ENCODE results near the gene SGMS2. TPM values are rescaled to one million over a fixed set of nuclear protein-coding genes. Genes with fewer than 3 reads are reported as not detected.

Gene SGMS2
- total RNA-seq, 1 donor from 2014 or later, result 1.1 TPM

GRCh38 chr4:107939307-107939706 lies 114.6 kb downstream of the SGMS2 start:
- no peak overlapping the region for H3K27ac ChIP-seq
- H3F3A ChIP-seq (ENCODE audit: low read depth), result no peaks in the 10 kb centered on the region
- Mint-ChIP-seq H3K36me3 (peaks cover 17% of the 10 kb centered on the region), H3K4me1 (no peaks in the 10 kb centered on the region), H3K4me3 (no peak overlapping the region), H3K27me3 (ENCODE audit: insufficient read depth, low read depth) (no peaks in the 10 kb centered on the region), H3K9me3 (peaks cover 5% of the 10 kb centered on the region), H3K27ac (no peak overlapping the region)
- no peaks in the 10 kb centered on the region for H3K9me3 ChIP-seq (ENCODE audit: low read depth)
- H3K4me3 ChIP-seq, result no peak overlapping the region
- H3K4me2 ChIP-seq, result no peak overlapping the region
- no peaks in the 10 kb centered on the region for H3K27me3 ChIP-seq
- no peaks in the 10 kb centered on the region for H4K20me1 ChIP-seq (ENCODE audit: low read depth)
- H3K36me3 ChIP-seq, result no peaks in the 10 kb centered on the region
- TF ChIP-seq EZH2 (IDR thresholded peaks at IDR 0.05) (no peak), EZH2phosphoT487 (IDR thresholded peaks at IDR 0.05) (no peak), CTCF (IDR thresholded peaks at IDR 0.05) (no peak)
- no peak overlapping the region for H2AFZ ChIP-seq (replicated peaks)
- H3K9ac ChIP-seq, result no peak overlapping the region
- no peak for DNase-seq (ENCODE audit: low spot score)
- no peaks in the 10 kb centered on the region for H3K4me1 ChIP-seq
- no peaks in the 10 kb centered on the region for H3K79me2 ChIP-seq (ENCODE audit: low read depth)

GRCh38 chr4:107945809-107946208 lies 121.1 kb downstream of the SGMS2 start:
- Histone ChIP-seq H3K36me3 (no peaks in the 10 kb centered on the region), H2AFZ (replicated peaks) (no peak overlapping the region), H3K4me2 (no peak overlapping the region), H3K79me2 (ENCODE audit: low read depth) (no peaks in the 10 kb centered on the region), H3K27me3 (no peaks in the 10 kb centered on the region), H3K27ac (no peak overlapping the region), H4K20me1 (ENCODE audit: low read depth) (no peaks in the 10 kb centered on the region), H3K4me1 (no peaks in the 10 kb centered on the region), H3K9me3 (ENCODE audit: low read depth) (no peaks in the 10 kb centered on the region), H3K9ac (no peak overlapping the region), H3F3A (ENCODE audit: low read depth) (no peaks in the 10 kb centered on the region), H3K4me3 (no peak overlapping the region)
- peaks cover 3% of the 10 kb centered on the region for H3K9me3 Mint-ChIP-seq
- no peak for DNase-seq (ENCODE audit: low spot score)
- TF ChIP-seq CTCF (IDR thresholded peaks at IDR 0.05) (no peak), EZH2 (IDR thresholded peaks at IDR 0.05) (no peak), EZH2phosphoT487 (IDR thresholded peaks at IDR 0.05) (no peak)
- no peak overlapping the region for H3K4me3 Mint-ChIP-seq
- H3K36me3 Mint-ChIP-seq, result peaks cover 21% of the 10 kb centered on the region
- H3K4me1 Mint-ChIP-seq, result no peaks in the 10 kb centered on the region
- H3K27ac Mint-ChIP-seq, result no peak overlapping the region
- no peaks in the 10 kb centered on the region for H3K27me3 Mint-ChIP-seq (ENCODE audit: insufficient read depth, low read depth)

- Histone ChIP-seq H4K20me1 (ENCODE audit: low read depth) (no peaks in the 10 kb centered on the region), H3K4me3 (no peak overlapping the region), H3F3A (ENCODE audit: low read depth) (no peaks in the 10 kb centered on the region), H3K4me1 (no peaks in the 10 kb centered on the region), H3K27ac (no peak overlapping the region), H3K79me2 (ENCODE audit: low read depth) (no peaks in the 10 kb centered on the region), H2AFZ (replicated peaks) (no peak overlapping the region), H3K9me3 (ENCODE audit: low read depth) (no peaks in the 10 kb centered on the region), H3K36me3 (peaks cover under 1% of the 10 kb centered on the region), H3K27me3 (no peaks in the 10 kb centered on the region), H3K9ac (no peak overlapping the region), H3K4me2 (no peak overlapping the region)
- Mint-ChIP-seq H3K27me3 (ENCODE audit: insufficient read depth, low read depth) (no peaks in the 10 kb centered on the region), H3K36me3 (peaks cover 14% of the 10 kb centered on the region), H3K4me3 (no peak overlapping the region), H3K27ac (no peak overlapping the region), H3K9me3 (peaks cover under 1% of the 10 kb centered on the region), H3K4me1 (no peaks in the 10 kb centered on the region)
- DNase-seq (ENCODE audit: low spot score), result no peak
- TF ChIP-seq EZH2phosphoT487 (IDR thresholded peaks at IDR 0.05), result no peak
- TF ChIP-seq EZH2 (IDR thresholded peaks at IDR 0.05), result no peak
- no peak for TF ChIP-seq CTCF (IDR thresholded peaks at IDR 0.05)
Observed at GRCh38 chr4:107950746-107951540, 126.2 kb downstream of the SGMS2 start.

All from neural progenitor cell (in vitro differentiated cells).